Stimulated activated CD4-positive, alpha-beta T cell treated with anti-CD3 and anti-CD28 coated beads, TNF-alpha, amount 100 ng/mL, for 1 hour (primary cell): ENCODE results near the gene CTNNA3.

Experiments
- DNase-seq, 3 donors: peaks; one replicate each; pipeline ENCODE4 v3.0.0-alpha.2; 2020; ENCODE audit warnings: low read depth in 3 of 3, low spot score in 1 of 3

Gene CTNNA3

GRCh38 chr10:66832781-66833422, 863.1 kb downstream of the CTNNA3 start:
- DNase-seq, result no peak

- DNase-seq, result no peak
These were observed 867.0 kb downstream of the CTNNA3 start for GRCh38 chr10:66828957-66829356.

GRCh38 chr10:66827353-66827752, 868.6 kb downstream of the CTNNA3 start:
- no peak for DNase-seq

GRCh38 chr10:66823301-66823700, 872.7 kb downstream of the CTNNA3 start:
- DNase-seq, result no peak

GRCh38 chr10:66822801-66823200, 873.2 kb downstream of the CTNNA3 start:
- no peak for DNase-seq

- DNase-seq, result no peak
These were observed 876.3 kb downstream of the CTNNA3 start for GRCh38 chr10:66819691-66820090.

- no peak for DNase-seq
These were observed 882.9 kb downstream of the CTNNA3 start for GRCh38 chr10:66813122-66813521.

GRCh38 chr10:66811211-66811610, 884.8 kb downstream of the CTNNA3 start:
- DNase-seq, result no peak

- no peak for DNase-seq
These were observed 886.6 kb downstream of the CTNNA3 start for GRCh38 chr10:66809402-66809801.

GRCh38 chr10:66805612-66806011, 890.4 kb downstream of the CTNNA3 start:
- no peak for DNase-seq

- no peak for DNase-seq
These were observed 891.0 kb downstream of the CTNNA3 start for GRCh38 chr10:66804962-66805361.

GRCh38 chr10:66803174-66803573, 892.8 kb downstream of the CTNNA3 start:
- DNase-seq, result no peak

GRCh38 chr10:66799474-66799873, 896.5 kb downstream of the CTNNA3 start:
- no peak for DNase-seq

GRCh38 chr10:66795866-66796265, 900.1 kb downstream of the CTNNA3 start:
- no peak for DNase-seq

- no peak for DNase-seq
These were observed 903.6 kb downstream of the CTNNA3 start for GRCh38 chr10:66792441-66792840.

- no peak for DNase-seq
These were observed 907.6 kb downstream of the CTNNA3 start for GRCh38 chr10:66788178-66788987.

- no peak for DNase-seq
These were observed 909.3 kb downstream of the CTNNA3 start for GRCh38 chr10:66786709-66787108.

GRCh38 chr10:66784770-66785169, 911.2 kb downstream of the CTNNA3 start:
- no peak for DNase-seq

GRCh38 chr10:66783316-66783715, 912.7 kb downstream of the CTNNA3 start:
- DNase-seq, result no peak

- no peak for DNase-seq
These were observed 913.2 kb downstream of the CTNNA3 start for GRCh38 chr10:66782776-66783175.

- DNase-seq, result no peak
These were observed 913.9 kb downstream of the CTNNA3 start for GRCh38 chr10:66782144-66782543.

- DNase-seq, result no peak
These were observed 915.2 kb downstream of the CTNNA3 start for GRCh38 chr10:66780796-66781195.

GRCh38 chr10:66778351-66778750, 917.6 kb downstream of the CTNNA3 start:
- DNase-seq, result no peak
